HepG2 (cell line): ENCODE results near the gene ZFP62. TPM values are rescaled to one million over a fixed set of nuclear protein-coding genes. Genes with fewer than 3 reads are reported as not detected.

Source experiments
- CHD4 ChIP-seq: fragments of 200-600 bp; sonication (generic); IDR thresholded peaks from 2 replicates; pipeline ENCODE4 v1.7.0; 2017; ENCODE audit warnings: mild to moderate bottlenecking, low read length, borderline replicate concordance
- JDP2 ChIP-seq: sonication (generic); formaldehyde crosslinking; IDR thresholded peaks from 2 replicates; pipeline ENCODE4 v1.8.1; 2022; ENCODE audit warnings: missing genetic modification reagents, borderline replicate concordance
- PHB2 ChIP-seq: fragments of 450-650 bp; IDR thresholded peaks from 2 replicates; pipeline ENCODE4 v1.6.1; 2018; ENCODE audit not compliant: partially characterized antibody
- RXRA ChIP-seq: sonication (generic); formaldehyde crosslinking; IDR thresholded peaks from 2 replicates; pipeline ENCODE4 v1.5.1; 2020; ENCODE audit warnings: missing genetic modification reagents
- SP140L ChIP-seq: sonication (generic); formaldehyde crosslinking; IDR thresholded peaks from 2 replicates; pipeline ENCODE4 v1.4.0; 2020; ENCODE audit warnings: missing genetic modification reagents, borderline replicate concordance
- TRIM24 ChIP-seq: sonication (generic); formaldehyde crosslinking; IDR thresholded peaks from 2 replicates; pipeline ENCODE4 v1.8.0; 2022; ENCODE audit warnings: mild to moderate bottlenecking, missing genetic modification reagents
- ZNF496 ChIP-seq: sonication (generic); formaldehyde crosslinking; IDR thresholded peaks from 2 replicates; pipeline ENCODE4 v1.8.1; 2023; ENCODE audit warnings: mild to moderate bottlenecking, moderate library complexity, missing genetic modification reagents; ENCODE audit not compliant: insufficient replicate concordance
- ZNF510 ChIP-seq: sonication (generic); formaldehyde crosslinking; IDR thresholded peaks from 2 replicates; pipeline ENCODE4 v1.4.0; 2020; ENCODE audit warnings: low read depth, mild to moderate bottlenecking, missing genetic modification reagents
- ZNF546 ChIP-seq: sonication (generic); formaldehyde crosslinking; conservative IDR thresholded peaks from 2 replicates; pipeline ENCODE4 v1.8.1; 2023; ENCODE audit warnings: mild to moderate bottlenecking, missing genetic modification reagents
- ZNF558 ChIP-seq: sonication (generic); formaldehyde crosslinking; IDR thresholded peaks from 2 replicates; pipeline ENCODE4 v1.9.0; 2022; ENCODE audit warnings: mild to moderate bottlenecking, missing genetic modification reagents, borderline replicate concordance
- ZNF619 ChIP-seq: sonication (generic); formaldehyde crosslinking; IDR thresholded peaks from 2 replicates; pipeline ENCODE4 v1.4.0; 2020; ENCODE audit warnings: mild to moderate bottlenecking, missing genetic modification reagents
- ZNF747 ChIP-seq: sonication (generic); formaldehyde crosslinking; IDR thresholded peaks from 2 replicates; pipeline ENCODE4 v1.8.1; 2023; ENCODE audit warnings: missing genetic modification reagents, mild to moderate bottlenecking, borderline replicate concordance
- polyA plus RNA-seq, 8 experiments: library from polyadenylated mRNA; depleted of rRNA in 3 of 8; stranded (reverse) in 7 of 8; unstranded in 1 of 8; fragments of >200 nt; fragmentation: Illumina TruSeq in 4 of 8; extraction: Trizol in 4 of 8; gene quantifications; 2 replicates each; pipeline versions ENCODE4 v1.2.1 to v1.2.3, GENCODE V29; 2011 to 2016; ENCODE audit warnings: low read depth in 4 of 8, missing spikeins in 1 of 8, mixed read lengths in 1 of 8; ENCODE audit not compliant: insufficient read depth in 1 of 8
- total RNA-seq, 5 experiments: library from RNA; depleted of rRNA; stranded (reverse); fragments of >200 nt; fragmentation: Illumina TruSeq; extraction: Trizol; gene quantifications; 2 replicates each; pipeline ENCODE4 v1.2.3, GENCODE V29; 2016; ENCODE audit warnings: low read depth in 1 of 5
- TF ChIP-seq, protein P1 (sequence below): sonication (generic); formaldehyde crosslinking; IDR thresholded peaks from 2 replicates; pipeline ENCODE4 v1.4.0; 2020; ENCODE audit warnings: missing genetic modification reagents
- TF ChIP-seq, protein P2 (sequence below): IDR thresholded peaks from 2 replicates; pipeline ENCODE4 v1.6.1; 2016; ENCODE audit warnings: mild to moderate bottlenecking, missing biosample characterization, missing genetic modification reagents
- TF ChIP-seq, protein P3 (sequence below): sonication (generic); formaldehyde crosslinking; IDR thresholded peaks from 2 replicates; pipeline ENCODE4 v1.5.0; 2020; ENCODE audit warnings: mild to moderate bottlenecking, missing genetic modification reagents
- TF ChIP-seq, protein P4 (sequence below): sonication (generic); formaldehyde crosslinking; IDR thresholded peaks from 2 replicates; pipeline ENCODE4 v1.4.0; 2020; ENCODE audit warnings: missing genetic modification reagents; ENCODE audit errors: not compliant biosample characterization
- TF ChIP-seq, protein P5 (sequence below): sonication (generic); formaldehyde crosslinking; IDR thresholded peaks from 2 replicates; pipeline ENCODE4 v1.4.0; 2020; ENCODE audit warnings: missing genetic modification reagents, borderline replicate concordance

Gene ZFP62
- total and polyA plus RNA-seq, 2 of the 13 experiments (the other 11 are each of a cell fraction or from before 2014, with no cell fraction given): 8.2 to 19.4 TPM

DNA sequence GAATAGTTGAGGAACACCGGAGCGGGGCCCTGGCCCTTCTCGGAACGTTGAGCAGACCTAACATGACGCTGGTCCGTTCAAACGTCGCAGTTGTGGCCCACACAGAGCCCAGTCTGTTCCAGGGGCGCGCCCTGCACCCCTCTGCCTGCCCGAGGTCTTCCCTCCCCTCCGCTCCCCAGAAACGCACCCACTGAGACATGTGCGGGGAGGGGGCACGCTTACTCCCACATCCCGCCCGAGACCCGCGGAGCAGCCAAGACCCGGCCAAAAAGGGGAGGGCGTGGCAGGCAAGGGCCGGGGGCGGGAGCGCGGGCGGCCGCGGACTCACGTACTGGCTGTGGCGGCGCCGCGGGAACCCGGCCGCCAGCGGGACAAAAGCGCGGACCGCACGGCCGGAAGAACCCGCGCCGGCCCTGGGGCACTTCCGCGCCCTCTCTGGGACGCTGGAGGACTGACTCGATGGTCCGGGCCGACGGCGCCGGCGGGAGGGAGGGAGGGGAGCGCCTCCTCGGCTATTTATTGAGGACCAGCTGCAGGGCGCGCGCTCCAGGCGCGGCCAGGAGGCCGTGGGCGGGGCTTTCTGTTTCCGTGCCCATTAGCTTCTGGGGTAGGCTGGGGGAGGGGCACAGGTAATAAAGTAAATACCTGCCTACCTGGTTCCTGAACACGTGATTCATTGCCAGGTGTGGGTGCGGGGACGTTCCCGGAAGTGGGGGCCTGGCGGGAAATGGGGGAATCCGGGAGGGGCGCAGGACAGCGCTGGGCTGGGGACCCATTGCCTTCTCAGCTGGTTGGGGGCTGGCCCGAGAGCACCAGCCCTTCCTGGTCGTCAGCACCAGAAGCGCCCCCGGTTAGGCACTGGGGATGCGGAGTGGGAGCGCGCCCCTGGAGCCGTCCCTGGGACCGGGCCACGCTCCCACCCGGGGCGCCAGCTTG, at the start of gene ZFP62 (continued):
- TF ChIP-seq ZNF496 (CRISPR knock-in tag): no peak
- TF ChIP-seq, protein P1, sequence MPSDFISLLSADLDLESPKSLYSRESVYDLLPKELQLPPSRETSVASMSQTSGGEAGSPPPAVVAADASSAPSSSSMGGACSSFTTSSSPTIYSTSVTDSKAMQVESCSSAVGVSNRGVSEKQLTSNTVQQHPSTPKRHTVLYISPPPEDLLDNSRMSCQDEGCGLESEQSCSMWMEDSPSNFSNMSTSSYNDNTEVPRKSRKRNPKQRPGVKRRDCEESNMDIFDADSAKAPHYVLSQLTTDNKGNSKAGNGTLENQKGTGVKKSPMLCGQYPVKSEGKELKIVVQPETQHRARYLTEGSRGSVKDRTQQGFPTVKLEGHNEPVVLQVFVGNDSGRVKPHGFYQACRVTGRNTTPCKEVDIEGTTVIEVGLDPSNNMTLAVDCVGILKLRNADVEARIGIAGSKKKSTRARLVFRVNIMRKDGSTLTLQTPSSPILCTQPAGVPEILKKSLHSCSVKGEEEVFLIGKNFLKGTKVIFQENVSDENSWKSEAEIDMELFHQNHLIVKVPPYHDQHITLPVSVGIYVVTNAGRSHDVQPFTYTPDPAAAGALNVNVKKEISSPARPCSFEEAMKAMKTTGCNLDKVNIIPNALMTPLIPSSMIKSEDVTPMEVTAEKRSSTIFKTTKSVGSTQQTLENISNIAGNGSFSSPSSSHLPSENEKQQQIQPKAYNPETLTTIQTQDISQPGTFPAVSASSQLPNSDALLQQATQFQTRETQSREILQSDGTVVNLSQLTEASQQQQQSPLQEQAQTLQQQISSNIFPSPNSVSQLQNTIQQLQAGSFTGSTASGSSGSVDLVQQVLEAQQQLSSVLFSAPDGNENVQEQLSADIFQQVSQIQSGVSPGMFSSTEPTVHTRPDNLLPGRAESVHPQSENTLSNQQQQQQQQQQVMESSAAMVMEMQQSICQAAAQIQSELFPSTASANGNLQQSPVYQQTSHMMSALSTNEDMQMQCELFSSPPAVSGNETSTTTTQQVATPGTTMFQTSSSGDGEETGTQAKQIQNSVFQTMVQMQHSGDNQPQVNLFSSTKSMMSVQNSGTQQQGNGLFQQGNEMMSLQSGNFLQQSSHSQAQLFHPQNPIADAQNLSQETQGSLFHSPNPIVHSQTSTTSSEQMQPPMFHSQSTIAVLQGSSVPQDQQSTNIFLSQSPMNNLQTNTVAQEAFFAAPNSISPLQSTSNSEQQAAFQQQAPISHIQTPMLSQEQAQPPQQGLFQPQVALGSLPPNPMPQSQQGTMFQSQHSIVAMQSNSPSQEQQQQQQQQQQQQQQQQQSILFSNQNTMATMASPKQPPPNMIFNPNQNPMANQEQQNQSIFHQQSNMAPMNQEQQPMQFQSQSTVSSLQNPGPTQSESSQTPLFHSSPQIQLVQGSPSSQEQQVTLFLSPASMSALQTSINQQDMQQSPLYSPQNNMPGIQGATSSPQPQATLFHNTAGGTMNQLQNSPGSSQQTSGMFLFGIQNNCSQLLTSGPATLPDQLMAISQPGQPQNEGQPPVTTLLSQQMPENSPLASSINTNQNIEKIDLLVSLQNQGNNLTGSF (CRISPR knock-in tag): peak; percentile 76; the same call in 1 of the 2 replicates
- TF ChIP-seq, protein P2, sequence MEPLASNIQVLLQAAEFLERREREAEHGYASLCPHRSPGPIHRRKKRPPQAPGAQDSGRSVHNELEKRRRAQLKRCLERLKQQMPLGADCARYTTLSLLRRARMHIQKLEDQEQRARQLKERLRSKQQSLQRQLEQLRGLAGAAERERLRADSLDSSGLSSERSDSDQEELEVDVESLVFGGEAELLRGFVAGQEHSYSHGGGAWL (CRISPR knock-in tag): no peak
- TF ChIP-seq PHB2: no peak
- peak; percentile 81; the same call in 1 of the 2 replicates for TF ChIP-seq ZNF558 (CRISPR knock-in tag)
- TF ChIP-seq JDP2: no peak
- TF ChIP-seq, protein P3, sequence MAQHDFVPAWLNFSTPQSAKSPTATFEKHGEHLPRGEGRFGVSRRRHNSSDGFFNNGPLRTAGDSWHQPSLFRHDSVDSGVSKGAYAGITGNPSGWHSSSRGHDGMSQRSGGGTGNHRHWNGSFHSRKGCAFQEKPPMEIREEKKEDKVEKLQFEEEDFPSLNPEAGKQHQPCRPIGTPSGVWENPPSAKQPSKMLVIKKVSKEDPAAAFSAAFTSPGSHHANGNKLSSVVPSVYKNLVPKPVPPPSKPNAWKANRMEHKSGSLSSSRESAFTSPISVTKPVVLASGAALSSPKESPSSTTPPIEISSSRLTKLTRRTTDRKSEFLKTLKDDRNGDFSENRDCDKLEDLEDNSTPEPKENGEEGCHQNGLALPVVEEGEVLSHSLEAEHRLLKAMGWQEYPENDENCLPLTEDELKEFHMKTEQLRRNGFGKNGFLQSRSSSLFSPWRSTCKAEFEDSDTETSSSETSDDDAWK (CRISPR knock-in tag): no peak
- TF ChIP-seq RXRA (CRISPR knock-in tag): peak; percentile 14; the same call in 1 of the 2 replicates
- TF ChIP-seq SP140L (CRISPR knock-in tag): no peak
- TF ChIP-seq ZNF510 (CRISPR knock-in tag): 0 out of 2 replicates have a peak, but pooled peaks have one; percentile 66
- no peak for TF ChIP-seq ZNF747 (CRISPR knock-in tag)
- TF ChIP-seq, protein P4, sequence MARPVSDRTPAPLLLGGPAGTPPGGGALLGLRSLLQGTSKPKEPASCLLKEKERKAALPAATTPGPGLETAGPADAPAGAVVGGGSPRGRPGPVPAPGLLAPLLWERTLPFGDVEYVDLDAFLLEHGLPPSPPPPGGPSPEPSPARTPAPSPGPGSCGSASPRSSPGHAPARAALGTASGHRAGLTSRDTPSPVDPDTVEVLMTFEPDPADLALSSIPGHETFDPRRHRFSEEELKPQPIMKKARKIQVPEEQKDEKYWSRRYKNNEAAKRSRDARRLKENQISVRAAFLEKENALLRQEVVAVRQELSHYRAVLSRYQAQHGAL (CRISPR knock-in tag): peak; percentile 63
- 0 out of 2 replicates have a peak, but pooled peaks have one; percentile 28 for TF ChIP-seq ZNF619
- no peak; the same call in 1 of the 2 replicates for TF ChIP-seq ZNF546
- TF ChIP-seq TRIM24: no peak
- TF ChIP-seq, protein P5, sequence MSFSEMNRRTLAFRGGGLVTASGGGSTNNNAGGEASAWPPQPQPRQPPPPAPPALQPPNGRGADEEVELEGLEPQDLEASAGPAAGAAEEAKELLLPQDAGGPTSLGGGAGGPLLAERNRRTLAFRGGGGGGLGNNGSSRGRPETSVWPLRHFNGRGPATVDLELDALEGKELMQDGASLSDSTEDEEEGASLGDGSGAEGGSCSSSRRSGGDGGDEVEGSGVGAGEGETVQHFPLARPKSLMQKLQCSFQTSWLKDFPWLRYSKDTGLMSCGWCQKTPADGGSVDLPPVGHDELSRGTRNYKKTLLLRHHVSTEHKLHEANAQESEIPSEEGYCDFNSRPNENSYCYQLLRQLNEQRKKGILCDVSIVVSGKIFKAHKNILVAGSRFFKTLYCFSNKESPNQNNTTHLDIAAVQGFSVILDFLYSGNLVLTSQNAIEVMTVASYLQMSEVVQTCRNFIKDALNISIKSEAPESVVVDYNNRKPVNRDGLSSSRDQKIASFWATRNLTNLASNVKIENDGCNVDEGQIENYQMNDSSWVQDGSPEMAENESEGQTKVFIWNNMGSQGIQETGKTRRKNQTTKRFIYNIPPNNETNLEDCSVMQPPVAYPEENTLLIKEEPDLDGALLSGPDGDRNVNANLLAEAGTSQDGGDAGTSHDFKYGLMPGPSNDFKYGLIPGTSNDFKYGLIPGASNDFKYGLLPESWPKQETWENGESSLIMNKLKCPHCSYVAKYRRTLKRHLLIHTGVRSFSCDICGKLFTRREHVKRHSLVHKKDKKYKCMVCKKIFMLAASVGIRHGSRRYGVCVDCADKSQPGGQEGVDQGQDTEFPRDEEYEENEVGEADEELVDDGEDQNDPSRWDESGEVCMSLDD: peak; percentile 67
- TF ChIP-seq CHD4: no peak
